ENCODE measurements around the gene FARP2.
"Not testable (repeated sequence)": the region's sequence is repeated elsewhere in the genome, so short reads cannot be mapped to it uniquely, and the experiment has no call there.

Gene FARP2

GRCh38 chr2:241355983-241356870, at the start of gene FARP2:
TSS of gene FARP2 (plus strand) at chr2:241356285. CDS start at chr2:241373108, 16,823 bp downstream.
- DNase-seq (ENCODE audit: low read depth), result peak; percentile 92

GRCh38 chr2:241307055-241307454, 49.0 kb upstream of the FARP2 start:
- DNase-seq (ENCODE audit: low read depth), result no peak

- no peak for DNase-seq (ENCODE audit: low read depth)
Measured at GRCh38 chr2:241308267-241308666, 47.8 kb upstream of the FARP2 start.

GRCh38 chr2:241308832-241309500, 47.1 kb upstream of the FARP2 start:
- no peak for DNase-seq (ENCODE audit: low read depth)

- DNase-seq (ENCODE audit: low read depth), result peak; percentile 56
Measured at GRCh38 chr2:241309684-241310117, 46.4 kb upstream of the FARP2 start.

- DNase-seq (ENCODE audit: low read depth), result no peak
Measured at GRCh38 chr2:241310917-241311566, 45.0 kb upstream of the FARP2 start.

- no peak for DNase-seq (ENCODE audit: low read depth)
Measured at GRCh38 chr2:241312082-241312481, 44.0 kb upstream of the FARP2 start.

- DNase-seq (ENCODE audit: low read depth), result no peak
Measured at GRCh38 chr2:241313543-241314095, 42.5 kb upstream of the FARP2 start.

- no peak for DNase-seq (ENCODE audit: low read depth)
Measured at GRCh38 chr2:241314226-241315092, 41.6 kb upstream of the FARP2 start.

GRCh38 chr2:241315093-241315878, 40.8 kb upstream of the FARP2 start, which contains the start of gene HDLBP:
TSS of gene HDLBP (minus strand) at chr2:241315672. CDS start at chr2:241266869, 48,803 bp downstream.
- peak; percentile 100 for DNase-seq (ENCODE audit: low read depth)

- DNase-seq (ENCODE audit: low read depth), result peak; percentile 70
Measured at GRCh38 chr2:241315879-241316631, 40.0 kb upstream of the FARP2 start, which contains the start of gene SEPTIN2. TSS of gene SEPTIN2 (plus strand) at chr2:241315925. CDS start at chr2:241324233, 8,308 bp downstream.

- DNase-seq (ENCODE audit: low read depth), result no peak
Measured at GRCh38 chr2:241316825-241317224, 39.3 kb upstream of the FARP2 start.

- no peak for DNase-seq (ENCODE audit: low read depth)
Measured at GRCh38 chr2:241317391-241317790, 38.7 kb upstream of the FARP2 start.

GRCh38 chr2:241318830-241319229, 37.3 kb upstream of the FARP2 start:
- DNase-seq (ENCODE audit: low read depth), result not testable (repeated sequence)

- no peak for DNase-seq (ENCODE audit: low read depth)
Measured at GRCh38 chr2:241320394-241320793, 35.7 kb upstream of the FARP2 start.

GRCh38 chr2:241321033-241321432, 35.1 kb upstream of the FARP2 start:
- no peak for DNase-seq (ENCODE audit: low read depth)

GRCh38 chr2:241321886-241322285, 34.2 kb upstream of the FARP2 start:
- no peak for DNase-seq (ENCODE audit: low read depth)

- no peak for DNase-seq (ENCODE audit: low read depth)
Measured at GRCh38 chr2:241323778-241324177, 32.3 kb upstream of the FARP2 start.

GRCh38 chr2:241324775-241325174, 31.3 kb upstream of the FARP2 start:
- no peak for DNase-seq (ENCODE audit: low read depth)

- no peak for DNase-seq (ENCODE audit: low read depth)
Measured at GRCh38 chr2:241325257-241325656, 30.8 kb upstream of the FARP2 start.

Data from activated gamma-delta T cell treated with anti-CD3 and anti-CD28 coated beads, Interleukin-2, amount 50 U/mL, for 16 hours (primary cell).